Measurements from ENCODE around the gene DONSON. TPM values are rescaled to one million over a fixed set of nuclear protein-coding genes. Genes with fewer than 3 reads are reported as not detected.

Gene DONSON
- total and polyA plus RNA-seq, 2 of the 13 experiments (the other 11 are each of a cell fraction or from before 2014, with no cell fraction given) = 35.4 to 63.6 TPM

- TF ChIP-seq ZNF280D (CRISPR knock-in tag; IDR thresholded peaks at IDR 0.05) (no peak), MIXL1 (CRISPR knock-in tag; IDR thresholded peaks at IDR 0.05) (no peak), SP4 (CRISPR knock-in tag; IDR thresholded peaks at IDR 0.05) (peak; percentile 65), SIN3A (IDR thresholded peaks at IDR 0.05; ENCODE audit: borderline replicate concordance, low read depth, low read length) (peak; percentile 85; the same call in 1 of the 2 replicates), CENPT (CRISPR knock-in tag; IDR thresholded peaks at IDR 0.05; ENCODE audit: low read depth) (no peak), ELF4 (CRISPR knock-in tag; IDR thresholded peaks at IDR 0.05; ENCODE audit: borderline replicate concordance) (no peak), SIX4 (CRISPR knock-in tag; IDR thresholded peaks at IDR 0.05) (no peak), TMF1 (CRISPR knock-in tag; IDR thresholded peaks at IDR 0.05; ENCODE audit: low read depth) (0 out of 2 replicates have a peak, but pooled peaks have one; percentile 11), U2AF2 (IDR thresholded peaks at IDR 0.05; ENCODE audit: low read depth, low read length) (peak; percentile 29; the same call in 1 of the 2 replicates), MTA3 (CRISPR knock-in tag; IDR thresholded peaks at IDR 0.05) (no peak), TCF7 (IDR thresholded peaks at IDR 0.05; ENCODE audit: low read depth) (no peak), RFX1 (IDR thresholded peaks at IDR 0.05) (no peak), NCOA2 (CRISPR knock-in tag; IDR thresholded peaks at IDR 0.05) (no peak), POLR2AphosphoS2 (IDR thresholded peaks at IDR 0.05; ENCODE audit: low read depth, low read length) (peak; percentile 23; the same call in 1 of the 2 replicates), ARNT2 (CRISPR knock-in tag; IDR thresholded peaks at IDR 0.05; ENCODE audit: low read depth) (peak; percentile 31; the same call in 1 of the 2 replicates), GABPB1 (CRISPR knock-in tag; IDR thresholded peaks at IDR 0.05) (peak; percentile 95), SOX6 (IDR thresholded peaks at IDR 0.05) (no peak), SOX6 (CRISPR knock-in tag; IDR thresholded peaks at IDR 0.05) (peak; percentile 42), ZNF10 (CRISPR knock-in tag; IDR thresholded peaks at IDR 0.05; ENCODE audit: borderline replicate concordance, low read depth) (no peak), RBM22 (optimal IDR thresholded peaks at IDR 0.05; ENCODE audit: low read length) (no peak)
- TF ChIP-seq, protein P1, sequence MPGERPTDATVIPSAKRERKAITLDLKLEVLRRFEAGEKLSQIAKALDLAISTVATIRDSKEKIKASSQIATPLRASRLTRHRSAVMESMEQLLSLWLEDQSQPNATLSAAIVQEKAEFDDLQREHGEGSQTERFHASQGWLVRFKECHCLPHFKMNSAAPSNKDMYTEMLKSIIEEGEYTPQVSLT (CRISPR knock-in tag; IDR thresholded peaks at IDR 0.05; ENCODE audit: borderline replicate concordance, low read depth) = no peak
- TF ChIP-seq, protein P2, sequence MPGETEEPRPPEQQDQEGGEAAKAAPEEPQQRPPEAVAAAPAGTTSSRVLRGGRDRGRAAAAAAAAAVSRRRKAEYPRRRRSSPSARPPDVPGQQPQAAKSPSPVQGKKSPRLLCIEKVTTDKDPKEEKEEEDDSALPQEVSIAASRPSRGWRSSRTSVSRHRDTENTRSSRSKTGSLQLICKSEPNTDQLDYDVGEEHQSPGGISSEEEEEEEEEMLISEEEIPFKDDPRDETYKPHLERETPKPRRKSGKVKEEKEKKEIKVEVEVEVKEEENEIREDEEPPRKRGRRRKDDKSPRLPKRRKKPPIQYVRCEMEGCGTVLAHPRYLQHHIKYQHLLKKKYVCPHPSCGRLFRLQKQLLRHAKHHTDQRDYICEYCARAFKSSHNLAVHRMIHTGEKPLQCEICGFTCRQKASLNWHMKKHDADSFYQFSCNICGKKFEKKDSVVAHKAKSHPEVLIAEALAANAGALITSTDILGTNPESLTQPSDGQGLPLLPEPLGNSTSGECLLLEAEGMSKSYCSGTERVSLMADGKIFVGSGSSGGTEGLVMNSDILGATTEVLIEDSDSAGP (CRISPR knock-in tag; IDR thresholded peaks at IDR 0.05; ENCODE audit: borderline replicate concordance) = peak; percentile 77
- TF ChIP-seq, protein P3, sequence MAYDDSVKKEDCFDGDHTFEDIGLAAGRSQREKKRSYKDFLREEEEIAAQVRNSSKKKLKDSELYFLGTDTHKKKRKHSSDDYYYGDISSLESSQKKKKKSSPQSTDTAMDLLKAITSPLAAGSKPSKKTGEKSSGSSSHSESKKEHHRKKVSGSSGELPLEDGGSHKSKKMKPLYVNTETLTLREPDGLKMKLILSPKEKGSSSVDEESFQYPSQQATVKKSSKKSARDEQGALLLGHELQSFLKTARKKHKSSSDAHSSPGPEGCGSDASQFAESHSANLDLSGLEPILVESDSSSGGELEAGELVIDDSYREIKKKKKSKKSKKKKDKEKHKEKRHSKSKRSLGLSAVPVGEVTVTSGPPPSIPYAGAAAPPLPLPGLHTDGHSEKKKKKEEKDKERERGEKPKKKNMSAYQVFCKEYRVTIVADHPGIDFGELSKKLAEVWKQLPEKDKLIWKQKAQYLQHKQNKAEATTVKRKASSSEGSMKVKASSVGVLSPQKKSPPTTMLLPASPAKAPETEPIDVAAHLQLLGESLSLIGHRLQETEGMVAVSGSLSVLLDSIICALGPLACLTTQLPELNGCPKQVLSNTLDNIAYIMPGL (CRISPR knock-in tag; IDR thresholded peaks at IDR 0.05; ENCODE audit: borderline replicate concordance in 1 of 2, low read depth in 1 of 2) = no peak; a peak in 1 of 4 replicates
Observed at GRCh38 chr21:33541756-33542639, 46.5 kb downstream of the DONSON start, which contains the start of gene GART (continued).
